Loucy (cell line): ENCODE results near the gene FZD8.

Source experiments
- H2AFZ ChIP-seq: fragments of 200-600 bp; sonication (generic); 2 replicates; pipeline ENCODE4 v1.6.0; 2016; ENCODE audit warnings: antibody characterized with exemption, mild to moderate bottlenecking, low read length, moderate library complexity
- H3F3A ChIP-seq: fragments of 200-600 bp; 2 replicates; pipeline ENCODE4 v1.6.0; 2016; ENCODE audit warnings: antibody characterized with exemption, low read depth, mild to moderate bottlenecking
- H3K27me3 ChIP-seq: fragments of 200-600 bp; sonication (generic); 2 replicates; pipeline ENCODE4 v1.6.1; 2014; ENCODE audit warnings: low read length, mild to moderate bottlenecking; ENCODE audit not compliant: insufficient read depth, poor library complexity, severe bottlenecking
- H3K36me3 ChIP-seq: fragments of 200-600 bp; sonication (generic); 2 replicates; pipeline ENCODE4 v1.6.1; 2016; ENCODE audit warnings: low read length; ENCODE audit not compliant: insufficient read depth
- H3K4me1 ChIP-seq: fragments of 200-600 bp; sonication (generic); 2 replicates; pipeline ENCODE4 v1.5.1; 2014; ENCODE audit warnings: low read length, mild to moderate bottlenecking; ENCODE audit not compliant: insufficient read depth, poor library complexity, severe bottlenecking
- H3K4me2 ChIP-seq: fragments of 200-600 bp; sonication (generic); 2 replicates; pipeline ENCODE4 v1.6.0; 2014; ENCODE audit warnings: antibody characterized with exemption, low read length, low read depth, mild to moderate bottlenecking; ENCODE audit not compliant: poor library complexity, severe bottlenecking
- H3K4me3 ChIP-seq: fragments of 200-600 bp; sonication (generic); 2 replicates; pipeline ENCODE4 v1.5.1; 2014; ENCODE audit warnings: low read length, mild to moderate bottlenecking, mixed read lengths; ENCODE audit not compliant: poor library complexity, severe bottlenecking
- H3K79me2 ChIP-seq: fragments of 200-600 bp; sonication (generic); 2 replicates; pipeline ENCODE4 v1.6.1; 2014; ENCODE audit warnings: low read length; ENCODE audit not compliant: insufficient read depth
- H3K9ac ChIP-seq: fragments of 200-600 bp; sonication (generic); 2 replicates; pipeline ENCODE4 v1.6.0; 2014; ENCODE audit warnings: mild to moderate bottlenecking, low read depth, low read length, moderate library complexity; ENCODE audit not compliant: poor library complexity, severe bottlenecking
- H3K9me2 ChIP-seq: fragments of 200-600 bp; sonication (generic); replicated peaks from 2 replicates; pipeline ENCODE4 v1.6.1; 2016; ENCODE audit warnings: low read depth, low read length, mixed read lengths
- H3K9me3 ChIP-seq: fragments of 200-600 bp; sonication (generic); 2 replicates; pipeline ENCODE4 v1.6.1; 2014; ENCODE audit warnings: mild to moderate bottlenecking, antibody characterized with exemption, low read length, low read depth; ENCODE audit not compliant: insufficient read depth
- H4K20me1 ChIP-seq: fragments of 200-600 bp; sonication (generic); 2 replicates; pipeline ENCODE4 v1.6.0; 2014; ENCODE audit warnings: antibody characterized with exemption, low read length, mild to moderate bottlenecking; ENCODE audit not compliant: insufficient read depth, poor library complexity, severe bottlenecking
- CTCF ChIP-seq: fragments of 200-600 bp; sonication (generic); conservative IDR thresholded peaks from 2 replicates; pipeline ENCODE4 v1.5.1; 2014; ENCODE audit warnings: mild to moderate bottlenecking, antibody characterized with exemption, low read length
- EZH2phosphoT487 ChIP-seq: fragments of 200-600 bp; IDR thresholded peaks from 2 replicates; pipeline ENCODE4 v1.6.1; 2018; ENCODE audit warnings: antibody characterized with exemption, mild to moderate bottlenecking, moderate library complexity, borderline replicate concordance

The FZD8 gene

DNA sequence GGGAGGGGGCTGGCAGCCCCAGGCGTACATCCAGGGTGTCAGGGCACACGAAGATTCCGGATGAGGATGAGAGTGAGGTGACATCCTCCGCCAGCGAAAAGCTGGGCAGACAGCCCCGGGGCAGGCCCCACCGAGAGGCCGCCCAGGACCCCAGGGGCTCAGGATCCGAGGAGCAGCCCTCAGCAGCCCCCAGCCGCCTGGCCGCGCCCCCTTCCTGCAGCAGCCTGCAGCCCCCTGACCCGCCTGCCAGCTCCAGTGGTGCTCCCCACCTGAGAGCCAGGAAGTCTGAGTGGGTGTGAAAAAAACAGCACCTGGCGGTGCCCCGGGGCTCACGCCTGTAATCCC lies 33.8 kb downstream of the FZD8 start:
- no peaks in the 10 kb centered on the region for H3K36me3 ChIP-seq
- no peaks in the 10 kb centered on the region for H3K9me2 ChIP-seq
- H3K4me2 ChIP-seq = no peak overlapping the region
- TF ChIP-seq CTCF = no peak
- no peak for TF ChIP-seq EZH2phosphoT487
- no peaks in the 10 kb centered on the region for H3K27me3 ChIP-seq
- H3K79me2 ChIP-seq = no peaks in the 10 kb centered on the region
- H3K9ac ChIP-seq = no peak overlapping the region
- H3K9me3 ChIP-seq = no peaks in the 10 kb centered on the region; the same call in 1 of the 2 replicates
- no peaks in the 10 kb centered on the region for H4K20me1 ChIP-seq
- H3K4me1 ChIP-seq = no peaks in the 10 kb centered on the region
- no peak overlapping the region for H2AFZ ChIP-seq
- no peaks in the 10 kb centered on the region for H3F3A ChIP-seq
- H3K4me3 ChIP-seq = no peak overlapping the region

DNA sequence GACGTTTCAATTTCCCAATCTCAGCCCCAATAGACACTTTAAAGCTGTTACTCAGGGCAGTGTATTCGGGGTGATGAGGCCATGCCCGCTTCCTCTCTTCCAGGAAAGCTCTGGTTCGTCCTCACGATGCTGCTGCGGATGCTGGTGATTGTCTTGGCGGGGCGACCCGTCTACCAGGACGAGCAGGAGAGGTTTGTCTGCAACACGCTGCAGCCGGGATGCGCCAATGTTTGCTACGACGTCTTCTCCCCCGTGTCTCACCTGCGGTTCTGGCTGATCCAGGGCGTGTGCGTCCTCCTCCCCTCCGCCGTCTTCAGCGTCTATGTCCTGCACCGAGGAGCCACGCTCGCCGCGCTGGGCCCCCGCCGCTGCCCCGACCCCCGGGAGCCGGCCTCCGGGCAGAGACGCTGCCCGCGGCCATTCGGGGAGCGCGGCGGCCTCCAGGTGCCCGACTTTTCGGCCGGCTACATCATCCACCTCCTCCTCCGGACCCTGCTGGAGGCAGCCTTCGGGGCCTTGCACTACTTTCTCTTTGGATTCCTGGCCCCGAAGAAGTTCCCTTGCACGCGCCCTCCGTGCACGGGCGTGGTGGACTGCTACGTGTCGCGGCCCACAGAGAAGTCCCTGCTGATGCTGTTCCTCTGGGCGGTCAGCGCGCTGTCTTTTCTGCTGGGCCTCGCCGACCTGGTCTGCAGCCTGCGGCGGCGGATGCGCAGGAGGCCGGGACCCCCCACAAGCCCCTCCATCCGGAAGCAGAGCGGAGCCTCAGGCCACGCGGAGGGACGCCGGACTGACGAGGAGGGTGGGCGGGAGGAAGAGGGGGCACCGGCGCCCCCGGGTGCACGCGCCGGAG lies 34.4 kb downstream of the FZD8 start:
- Histone ChIP-seq H4K20me1 (no peaks in the 10 kb centered on the region), H3K4me2 (no peak overlapping the region), H3K9me2 (no peaks in the 10 kb centered on the region), H2AFZ (no peak overlapping the region), H3K4me3 (no peak overlapping the region), H3K27me3 (no peaks in the 10 kb centered on the region), H3F3A (no peaks in the 10 kb centered on the region), H3K9ac (no peak overlapping the region), H3K79me2 (no peaks in the 10 kb centered on the region), H3K36me3 (no peaks in the 10 kb centered on the region), H3K9me3 (no peaks in the 10 kb centered on the region; the same call in 1 of the 2 replicates), H3K4me1 (no peaks in the 10 kb centered on the region)
- TF ChIP-seq EZH2phosphoT487 (no peak), CTCF (no peak)

DNA sequence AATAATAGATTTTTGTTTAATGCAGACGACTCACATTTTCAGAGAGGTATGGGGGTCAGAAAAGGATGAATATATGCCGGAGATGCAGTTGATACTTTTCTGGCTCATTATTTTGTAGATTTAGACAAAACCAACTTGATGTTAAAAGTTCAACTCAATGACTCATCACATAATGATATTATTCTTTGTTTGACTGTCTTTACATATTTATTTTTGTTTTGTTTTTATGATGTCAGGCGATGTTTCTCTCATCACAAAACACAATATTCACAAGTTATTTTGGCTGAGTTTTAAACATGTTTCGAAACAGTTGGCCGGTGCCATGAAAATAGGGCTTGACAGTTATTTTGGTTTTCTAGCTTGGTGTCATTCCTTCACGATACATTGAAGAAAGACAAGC lies 35.7 kb downstream of the FZD8 start:
- Histone ChIP-seq H3K9ac (no peak overlapping the region), H4K20me1 (no peaks in the 10 kb centered on the region), H3K4me2 (no peak overlapping the region), H3K4me1 (no peaks in the 10 kb centered on the region), H3K27me3 (no peaks in the 10 kb centered on the region), H2AFZ (no peak overlapping the region), H3F3A (no peaks in the 10 kb centered on the region), H3K4me3 (no peak overlapping the region), H3K36me3 (no peaks in the 10 kb centered on the region), H3K79me2 (no peaks in the 10 kb centered on the region), H3K9me2 (no peaks in the 10 kb centered on the region), H3K9me3 (no peaks in the 10 kb centered on the region; the same call in 1 of the 2 replicates)
- TF ChIP-seq EZH2phosphoT487 (no peak), CTCF (no peak)
